ENCODE results near the gene GPATCH8.

GPATCH8 gene

GRCh38 chr17:44527954-44528353, 24.7 kb upstream of the GPATCH8 start (continued):
- TF ChIP-seq ZFP3 (CRISPR knock-in tag; IDR thresholded peaks at IDR 0.05) (no peak), ZC3H10 (CRISPR knock-in tag; IDR thresholded peaks at IDR 0.05) (no peak), CSDC2 (CRISPR knock-in tag; IDR thresholded peaks at IDR 0.05) (no peak), ISL1 (CRISPR knock-in tag; IDR thresholded peaks at IDR 0.05) (no peak), RARB (CRISPR knock-in tag; IDR thresholded peaks at IDR 0.05) (no peak), SNAI2 (CRISPR knock-in tag; IDR thresholded peaks at IDR 0.05) (no peak), ARNTL (CRISPR knock-in tag; IDR thresholded peaks at IDR 0.05; ENCODE audit: borderline replicate concordance, low read depth) (no peak)
- TF ChIP-seq, protein P1, sequence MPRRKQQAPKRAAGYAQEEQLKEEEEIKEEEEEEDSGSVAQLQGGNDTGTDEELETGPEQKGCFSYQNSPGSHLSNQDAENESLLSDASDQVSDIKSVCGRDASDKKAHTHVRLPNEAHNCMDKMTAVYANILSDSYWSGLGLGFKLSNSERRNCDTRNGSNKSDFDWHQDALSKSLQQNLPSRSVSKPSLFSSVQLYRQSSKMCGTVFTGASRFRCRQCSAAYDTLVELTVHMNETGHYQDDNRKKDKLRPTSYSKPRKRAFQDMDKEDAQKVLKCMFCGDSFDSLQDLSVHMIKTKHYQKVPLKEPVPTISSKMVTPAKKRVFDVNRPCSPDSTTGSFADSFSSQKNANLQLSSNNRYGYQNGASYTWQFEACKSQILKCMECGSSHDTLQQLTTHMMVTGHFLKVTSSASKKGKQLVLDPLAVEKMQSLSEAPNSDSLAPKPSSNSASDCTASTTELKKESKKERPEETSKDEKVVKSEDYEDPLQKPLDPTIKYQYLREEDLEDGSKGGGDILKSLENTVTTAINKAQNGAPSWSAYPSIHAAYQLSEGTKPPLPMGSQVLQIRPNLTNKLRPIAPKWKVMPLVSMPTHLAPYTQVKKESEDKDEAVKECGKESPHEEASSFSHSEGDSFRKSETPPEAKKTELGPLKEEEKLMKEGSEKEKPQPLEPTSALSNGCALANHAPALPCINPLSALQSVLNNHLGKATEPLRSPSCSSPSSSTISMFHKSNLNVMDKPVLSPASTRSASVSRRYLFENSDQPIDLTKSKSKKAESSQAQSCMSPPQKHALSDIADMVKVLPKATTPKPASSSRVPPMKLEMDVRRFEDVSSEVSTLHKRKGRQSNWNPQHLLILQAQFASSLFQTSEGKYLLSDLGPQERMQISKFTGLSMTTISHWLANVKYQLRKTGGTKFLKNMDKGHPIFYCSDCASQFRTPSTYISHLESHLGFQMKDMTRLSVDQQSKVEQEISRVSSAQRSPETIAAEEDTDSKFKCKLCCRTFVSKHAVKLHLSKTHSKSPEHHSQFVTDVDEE (CRISPR knock-in tag; IDR thresholded peaks at IDR 0.05): no peak

GRCh38 chr17:44527102-44527501, 23.9 kb upstream of the GPATCH8 start:
- ATAC-seq: no peak

DNA sequence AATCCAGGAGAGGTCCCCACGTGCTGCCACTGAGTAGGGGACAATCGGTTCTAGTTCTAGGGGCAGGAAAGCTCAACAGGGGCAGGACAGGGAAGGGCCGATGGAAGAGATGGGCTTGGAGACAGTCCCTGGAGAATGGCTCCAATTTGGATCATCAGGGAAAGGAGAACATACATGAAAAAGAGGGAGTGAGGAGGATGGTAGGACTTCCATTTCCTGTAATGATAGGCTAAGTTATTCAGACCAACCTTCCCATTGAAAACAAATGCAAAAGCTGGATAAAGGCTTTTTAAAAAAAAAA, 20.4 kb upstream of the GPATCH8 start:
- no peak; the same call in 2 of the 3 replicates for ATAC-seq
- TF ChIP-seq ZC3H10 (CRISPR knock-in tag; IDR thresholded peaks at IDR 0.05) (no peak), TOX (CRISPR knock-in tag; IDR thresholded peaks at IDR 0.05; ENCODE audit: borderline replicate concordance) (no peak), OSR1 (CRISPR knock-in tag; IDR thresholded peaks at IDR 0.05) (no peak), ARNTL (CRISPR knock-in tag; IDR thresholded peaks at IDR 0.05; ENCODE audit: borderline replicate concordance, low read depth) (no peak), RARB (CRISPR knock-in tag; IDR thresholded peaks at IDR 0.05) (no peak), CSDC2 (CRISPR knock-in tag; IDR thresholded peaks at IDR 0.05) (no peak), ZNF565 (CRISPR knock-in tag; conservative IDR thresholded peaks at IDR 0.05; ENCODE audit: low read depth) (no peak), PATZ1 (CRISPR knock-in tag; IDR thresholded peaks at IDR 0.05; ENCODE audit: borderline replicate concordance) (no peak), GLIS3 (CRISPR knock-in tag; IDR thresholded peaks at IDR 0.05) (no peak), BACH2 (CRISPR knock-in tag; IDR thresholded peaks at IDR 0.05; ENCODE audit: borderline replicate concordance) (no peak), SNAI2 (CRISPR knock-in tag; IDR thresholded peaks at IDR 0.05) (no peak), ZNF70 (CRISPR knock-in tag; IDR thresholded peaks at IDR 0.05) (no peak), CSRNP3 (CRISPR knock-in tag; IDR thresholded peaks at IDR 0.05) (no peak), PPARA (CRISPR knock-in tag; IDR thresholded peaks at IDR 0.05; ENCODE audit: borderline replicate concordance) (no peak), ZNF8 (CRISPR knock-in tag; IDR thresholded peaks at IDR 0.05) (no peak), ZFP3 (CRISPR knock-in tag; IDR thresholded peaks at IDR 0.05) (no peak), CREB5 (CRISPR knock-in tag; IDR thresholded peaks at IDR 0.05; ENCODE audit: low read depth) (no peak), ISL1 (CRISPR knock-in tag; IDR thresholded peaks at IDR 0.05) (no peak)
- TF ChIP-seq, protein P2, sequence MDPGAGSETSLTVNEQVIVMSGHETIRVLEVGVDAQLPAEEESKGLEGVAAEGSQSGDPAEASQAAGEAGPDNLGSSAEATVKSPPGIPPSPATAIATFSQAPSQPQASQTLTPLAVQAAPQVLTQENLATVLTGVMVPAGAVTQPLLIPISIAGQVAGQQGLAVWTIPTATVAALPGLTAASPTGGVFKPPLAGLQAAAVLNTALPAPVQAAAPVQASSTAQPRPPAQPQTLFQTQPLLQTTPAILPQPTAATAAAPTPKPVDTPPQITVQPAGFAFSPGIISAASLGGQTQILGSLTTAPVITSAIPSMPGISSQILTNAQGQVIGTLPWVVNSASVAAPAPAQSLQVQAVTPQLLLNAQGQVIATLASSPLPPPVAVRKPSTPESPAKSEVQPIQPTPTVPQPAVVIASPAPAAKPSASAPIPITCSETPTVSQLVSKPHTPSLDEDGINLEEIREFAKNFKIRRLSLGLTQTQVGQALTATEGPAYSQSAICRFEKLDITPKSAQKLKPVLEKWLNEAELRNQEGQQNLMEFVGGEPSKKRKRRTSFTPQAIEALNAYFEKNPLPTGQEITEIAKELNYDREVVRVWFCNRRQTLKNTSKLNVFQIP (CRISPR knock-in tag; IDR thresholded peaks at IDR 0.05; ENCODE audit: borderline replicate concordance, low read depth): no peak
- TF ChIP-seq, protein P1 (CRISPR knock-in tag; IDR thresholded peaks at IDR 0.05): no peak

More at GRCh38 chr17:44527102-44527501, 23.9 kb upstream of the GPATCH8 start:
- no peak for TF ChIP-seq CREB5 (CRISPR knock-in tag; IDR thresholded peaks at IDR 0.05; ENCODE audit: low read depth)
- peak; percentile 99 for TF ChIP-seq ZNF8 (CRISPR knock-in tag; IDR thresholded peaks at IDR 0.05)

Data from SK-N-SH treated with all-trans-retinoic acid at 6 μM for 48 hours (cell line).